Choroid plexus epithelial cell (primary cell): ENCODE measurements around the gene EIF1AY.

Experiments used
- DNase-seq: peaks from one replicate; pipeline ENCODE4 v3.0.0-alpha.2; 2010; ENCODE audit warnings: low read depth
- H3K4me3 ChIP-seq: 2 replicates; pipeline ENCODE4 v1.5.1; 2011; ENCODE audit warnings: low read depth, mild to moderate bottlenecking, control low read depth, low read length, moderate library complexity
- CTCF ChIP-seq: conservative IDR thresholded peaks from 2 replicates; pipeline ENCODE4 v1.5.1; 2011; ENCODE audit warnings: low read depth, mild to moderate bottlenecking, control low read depth, inconsistent platforms, low read length, moderate library complexity

The EIF1AY gene

GRCh38 chrY:20575531-20576121, at the start of gene EIF1AY:
Gene EIF1AY (plus strand): TSS chrY:20575776. CDS start chrY:20575872, 96 bp downstream.
- DNase-seq, result peak; percentile 96
- peak within 1 kb of the TSS; percentile 76 for H3K4me3 ChIP-seq

GRCh38 chrY:20528435-20528834, 47.1 kb upstream of the EIF1AY start:
- H3K4me3 ChIP-seq, result no peak overlapping the region
- DNase-seq, result no peak
- TF ChIP-seq CTCF, result no peak

More at GRCh38 chrY:20575531-20576121, at the start of gene EIF1AY:
- TF ChIP-seq CTCF, result no peak

GRCh38 chrY:20538186-20538585, 37.4 kb upstream of the EIF1AY start:
- no peak for TF ChIP-seq CTCF
- no peak overlapping the region for H3K4me3 ChIP-seq
- DNase-seq, result no peak

- DNase-seq, result no peak
- TF ChIP-seq CTCF, result no peak
- H3K4me3 ChIP-seq, result no peak overlapping the region
Observed at GRCh38 chrY:20538933-20539332, 36.6 kb upstream of the EIF1AY start.

- no peak for DNase-seq
- no peak for TF ChIP-seq CTCF
- no peak overlapping the region for H3K4me3 ChIP-seq
Observed at GRCh38 chrY:20544451-20544960, 31.1 kb upstream of the EIF1AY start.

GRCh38 chrY:20546071-20546470, 29.5 kb upstream of the EIF1AY start:
- no peak overlapping the region for H3K4me3 ChIP-seq
- no peak for TF ChIP-seq CTCF
- DNase-seq, result no peak

GRCh38 chrY:20549289-20549688, 26.3 kb upstream of the EIF1AY start:
- no peak for TF ChIP-seq CTCF

More at GRCh38 chrY:20549289-20549688, 26.3 kb upstream of the EIF1AY start:
- no peak overlapping the region for H3K4me3 ChIP-seq
- no peak for DNase-seq
